B cell (primary cell): Measurements from ENCODE around the gene PPCDC. TPM values are rescaled to one million over a fixed set of nuclear protein-coding genes. Genes with fewer than 3 reads are reported as not detected.

Experiments used
- ATAC-seq: fragments of 200-7000 bp; cut with Tn5 transposase; one replicate; pipeline ENCODE4 v1.10.0; 2021; ENCODE audit warnings: low read depth, mild to moderate bottlenecking, moderate number of reproducible peaks, moderate library complexity
- CTCF ChIA-PET: fragments of 350-600 bp; sonication (Branson Sonifier 250); formaldehyde crosslinking; loops from one replicate; lab custom pipeline; 2021; ENCODE audit warnings: antibody characterized with exemption, inconsistent platforms; lab: Charles Lee
- POLR2A ChIA-PET: fragments of 350-600 bp; sonication (Branson Sonifier 250); formaldehyde crosslinking; loops from one replicate; lab custom pipeline; 2021; ENCODE audit warnings: antibody characterized with exemption; lab: Charles Lee
- DNase-seq: peaks from one replicate; pipeline ENCODE4 v3.0.0; 2013
- H2AFZ ChIP-seq: 2 replicates; pipeline ENCODE4 v1.6.1; 2012; ENCODE audit warnings: mild to moderate bottlenecking, low read depth, low read length; ENCODE audit not compliant: insufficient read depth, poor library complexity, severe bottlenecking
- H3K27ac ChIP-seq, 2 donors: 1 replicate in 1 of 2; 2 replicates in 1 of 2; pipeline ENCODE4 v1.5.1; 2012 to 2013; ENCODE audit warnings: low read length in 2 of 2, mild to moderate bottlenecking in 2 of 2, moderate library complexity in 1 of 2
- H3K27me3 ChIP-seq, 4 experiments: fragments of 200-600 bp in 1 of 4; sonication (generic) in 1 of 4; replicated peaks in 1 of 4; 1 replicate in 2 of 4; 2 replicates in 2 of 4; pipeline versions ENCODE4 v1.6.1 to v1.7.0; 2013 to 2016; ENCODE audit warnings: low read length in 3 of 4, mild to moderate bottlenecking in 2 of 4, mixed read lengths in 1 of 4, moderate library complexity in 1 of 4; ENCODE audit not compliant: insufficient read depth in 4 of 4, control insufficient read depth in 3 of 4; ENCODE audit errors: control extremely low read depth in 1 of 4
- H3K36me3 ChIP-seq, 2 experiments: replicated peaks in 1 of 2; 1 replicate in 1 of 2; 2 replicates in 1 of 2; pipeline versions ENCODE4 v1.6.1 to v1.7.1; 2013; ENCODE audit warnings: low read length in 1 of 2; ENCODE audit not compliant: insufficient read depth in 2 of 2, control insufficient read depth in 1 of 2; ENCODE audit errors: control extremely low read depth in 1 of 2, extremely low read depth in 1 of 2
- H3K4me1 ChIP-seq, 2 donors: fragments of 200-600 bp in 1 of 2; sonication (generic) in 1 of 2; 1 replicate in 1 of 2; 2 replicates in 1 of 2; pipeline versions ENCODE4 v1.5.1 to v1.6.1; 2013 to 2017; ENCODE audit warnings: low read length in 2 of 2; ENCODE audit not compliant: control insufficient read depth in 2 of 2, insufficient read depth in 2 of 2
- H3K4me2 ChIP-seq: replicated peaks from 2 replicates; pipeline ENCODE3; 2012; ENCODE audit warnings: mild to moderate bottlenecking, low read depth, low read length; ENCODE audit not compliant: poor library complexity, severe bottlenecking
- H3K4me3 ChIP-seq, 5 experiments: fragments of 200-600 bp in 1 of 5; sonication (generic) in 1 of 5; 1 replicate in 3 of 5; 2 replicates in 2 of 5; pipeline versions ENCODE4 v1.5.1 to v1.7.0; 2011 to 2016; ENCODE audit warnings: low read length in 4 of 5, mild to moderate bottlenecking in 4 of 5, low read depth in 2 of 5, control low read depth in 1 of 5, moderate library complexity in 1 of 5; ENCODE audit not compliant: insufficient read depth in 1 of 5; ENCODE audit errors: control extremely low read depth in 1 of 5, extremely low read depth in 1 of 5
- H3K79me2 ChIP-seq: fragments of 200-600 bp; sonication (generic); one replicate; pipeline ENCODE4 v1.6.0; 2016; ENCODE audit warnings: low read length; ENCODE audit not compliant: control insufficient read depth, insufficient read depth
- H3K9ac ChIP-seq: fragments of 200-600 bp; sonication (generic); 2 replicates; pipeline ENCODE4 v1.6.1; 2017; ENCODE audit warnings: mild to moderate bottlenecking, low read length, moderate library complexity
- H3K9me3 ChIP-seq, 3 donors: one replicate each; pipeline versions ENCODE4 v1.6.1 to v1.7.1; 2013; ENCODE audit warnings: low read length in 2 of 3; ENCODE audit not compliant: control insufficient read depth in 2 of 3, insufficient read depth in 1 of 3; ENCODE audit errors: control extremely low read depth in 1 of 3
- H4K20me1 ChIP-seq: 2 replicates; pipeline ENCODE4 v1.6.0; 2012; ENCODE audit warnings: mild to moderate bottlenecking, low read length; ENCODE audit not compliant: insufficient read depth, control insufficient read depth, poor library complexity, severe bottlenecking
- H3K27ac Mint-ChIP-seq: one replicate; pipeline ENCODE4 v1.8.0; 2021; ENCODE audit warnings: mixed read lengths
- H3K27me3 Mint-ChIP-seq: one replicate; pipeline ENCODE4 v1.8.0; 2021; ENCODE audit warnings: mixed read lengths
- H3K4me1 Mint-ChIP-seq: one replicate; pipeline ENCODE4 v1.8.0; 2021; ENCODE audit warnings: mixed read lengths
- H3K4me3 Mint-ChIP-seq: one replicate; pipeline ENCODE4 v1.8.0; 2021; ENCODE audit warnings: mixed read lengths
- H3K9me3 Mint-ChIP-seq: one replicate; pipeline ENCODE4 v1.8.0; 2022; ENCODE audit warnings: mixed read lengths; ENCODE audit not compliant: insufficient read depth
- EZH2 ChIP-seq: IDR thresholded peaks from 2 replicates; pipeline ENCODE4 v1.6.1; 2012; ENCODE audit warnings: borderline replicate concordance, low read depth, mild to moderate bottlenecking, moderate library complexity, low read length; ENCODE audit not compliant: insufficient read depth, poor library complexity, severe bottlenecking
- WGBS: methylation state at CpG from one replicate; pipeline ENCODE4 v1.1.5; 2013; ENCODE audit warnings: missing lambda C conversion rate; ENCODE audit not compliant: insufficient coverage; 5-methylcytosine and 5-hydroxymethylcytosine counted together
- intact Hi-C: fragments of 100-400 bp; cut with micrococcal nuclease; formaldehyde crosslinking; loops from one replicate; pipeline ENCODE4 v1.10.0; 2022
- polyA plus RNA-seq: library from polyadenylated mRNA; depleted of rRNA; stranded (reverse); fragments of >200 nt; gene quantifications from 2 replicates; pipeline ENCODE4 v1.2.3, GENCODE V29; 2012
- small RNA-seq: library from RNA; depleted of rRNA; stranded (forward); fragments of <200 nt; gene quantifications from one replicate; pipeline ENCODE3, GENCODE V24; 2012; ENCODE audit warnings: low replicate concordance, low read depth; ENCODE audit not compliant: insufficient read length
- total RNA-seq, 2 donors: library from RNA; stranded (reverse); fragments of 120-200 nt in 1 of 2; gene quantifications; 1 replicate in 1 of 2; 2 replicates in 1 of 2; pipeline versions ENCODE4 v1.2.3 to v1.2.4, GENCODE V29; 2013 to 2022
- TF ChIP-seq, protein P1 (sequence below): fragments of 200-600 bp; IDR thresholded peaks from one replicate; pipeline ENCODE4 v1.8.0; 2022; ENCODE audit warnings: antibody characterized with exemption, mild to moderate bottlenecking

Gene PPCDC
- total and polyA plus RNA-seq, 2 donors (not counting 1 experiment from before 2014, with no cell fraction given), result 15.1 to 19.7 TPM

DNA sequence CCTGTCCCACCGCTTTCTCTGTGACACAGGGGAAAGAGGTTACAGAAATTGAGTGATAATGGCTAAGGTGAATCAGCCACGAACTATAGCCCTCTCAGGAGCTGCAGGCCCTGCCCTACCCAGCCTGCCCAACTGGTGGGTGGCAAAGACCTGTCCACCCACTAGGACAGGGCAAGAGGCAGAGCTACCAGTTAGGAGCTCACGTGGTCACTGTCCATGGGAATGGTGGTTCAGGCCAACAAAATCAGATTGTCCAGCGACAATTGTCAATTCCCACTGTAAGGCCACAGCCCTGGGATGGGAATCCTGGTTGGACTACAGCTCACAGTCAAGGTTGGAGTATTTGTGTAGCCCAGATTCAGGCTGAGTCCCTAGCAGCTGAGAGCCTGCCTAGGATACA is 75.0 kb downstream of the PPCDC start:
- Mint-ChIP-seq H3K4me3 (no peak overlapping the region), H3K4me1 (peaks cover 22% of the 10 kb centered on the region), H3K9me3 (no peaks in the 10 kb centered on the region), H3K27me3 (peaks cover 28% of the 10 kb centered on the region), H3K27ac (no peak overlapping the region)
- WGBS, result 97% methylated on average over 4 of the region's 4 CpGs
- no peaks in the 10 kb centered on the region for H3K79me2 ChIP-seq
- DNase-seq, result no peak
- H3K4me2 ChIP-seq, result no peak overlapping the region
- no peaks in the 10 kb centered on the region for H4K20me1 ChIP-seq
- peaks cover 15 to 20% of the 10 kb centered on the region in 2 donors for H3K4me1 ChIP-seq
- intact Hi-C loops, result no loop called here
- no peak for ATAC-seq
- ChIA-PET CTCF (interaction anchor here (1.0 to 1.2 kb wide), 2 partner anchors 9 to 103 kb away, joined by 3 to 5 read pairs; partner anchors contain the start of gene C15orf39), POLR2A (no interaction called here)
- no peak overlapping the region for H2AFZ ChIP-seq
- no peaks in the 10 kb centered on the region for H3K36me3 ChIP-seq
- H3K27ac ChIP-seq, result no peak overlapping the region
- H3K9me3 ChIP-seq, result peaks cover 0 to 13% (median 0%) of the 10 kb centered on the region in 3 donors
- TF ChIP-seq, protein P1, sequence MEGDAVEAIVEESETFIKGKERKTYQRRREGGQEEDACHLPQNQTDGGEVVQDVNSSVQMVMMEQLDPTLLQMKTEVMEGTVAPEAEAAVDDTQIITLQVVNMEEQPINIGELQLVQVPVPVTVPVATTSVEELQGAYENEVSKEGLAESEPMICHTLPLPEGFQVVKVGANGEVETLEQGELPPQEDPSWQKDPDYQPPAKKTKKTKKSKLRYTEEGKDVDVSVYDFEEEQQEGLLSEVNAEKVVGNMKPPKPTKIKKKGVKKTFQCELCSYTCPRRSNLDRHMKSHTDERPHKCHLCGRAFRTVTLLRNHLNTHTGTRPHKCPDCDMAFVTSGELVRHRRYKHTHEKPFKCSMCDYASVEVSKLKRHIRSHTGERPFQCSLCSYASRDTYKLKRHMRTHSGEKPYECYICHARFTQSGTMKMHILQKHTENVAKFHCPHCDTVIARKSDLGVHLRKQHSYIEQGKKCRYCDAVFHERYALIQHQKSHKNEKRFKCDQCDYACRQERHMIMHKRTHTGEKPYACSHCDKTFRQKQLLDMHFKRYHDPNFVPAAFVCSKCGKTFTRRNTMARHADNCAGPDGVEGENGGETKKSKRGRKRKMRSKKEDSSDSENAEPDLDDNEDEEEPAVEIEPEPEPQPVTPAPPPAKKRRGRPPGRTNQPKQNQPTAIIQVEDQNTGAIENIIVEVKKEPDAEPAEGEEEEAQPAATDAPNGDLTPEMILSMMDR, result no peak
- no peak for TF ChIP-seq EZH2
- peaks cover 0 to 4% (median 0%) of the 10 kb centered on the region in 4 experiments for H3K27me3 ChIP-seq
- no peak overlapping the region for H3K9ac ChIP-seq
- H3K4me3 ChIP-seq, result no peak overlapping the region

Small RNA genes within 50 kb of the gene (small RNA-seq; reads per million reads assigned to genes)
- not detected for gene AC015720.1
- not detected for gene RF00019

Other genes starting within 250 kb of the PPCDC start
- gene CSK, start 241.5 kb upstream of the PPCDC start, total RNA-seq, result 325 and 343 TPM in 2 replicates
- gene CSK, start 241.5 kb upstream of the PPCDC start, polyA plus RNA-seq, result 637 and 651 TPM in 2 replicates
- 1.1 and 1.2 TPM in 2 replicates for gene LMAN1L, start 210.8 kb upstream of the PPCDC start, total RNA-seq
- gene LMAN1L, start 210.8 kb upstream of the PPCDC start, polyA plus RNA-seq, result 0.60 and 1.1 TPM in 2 replicates
- gene CPLX3, start 197.0 kb upstream of the PPCDC start, total RNA-seq, result 0.17 TPM in 1 of 2 replicates, not detected in the other
- 0.60 and 0.91 TPM in 2 replicates for gene CPLX3, start 197.0 kb upstream of the PPCDC start, polyA plus RNA-seq
- gene ULK3, start 180.4 kb upstream of the PPCDC start, total RNA-seq, result 51.1 and 55.9 TPM in 2 replicates
- 73.0 and 108 TPM in 2 replicates for gene ULK3, start 180.4 kb upstream of the PPCDC start, polyA plus RNA-seq
- gene SCAMP2, start 150.2 kb upstream of the PPCDC start, total RNA-seq, result 105 and 111 TPM in 2 replicates
- 77.4 and 85.1 TPM in 2 replicates for gene SCAMP2, start 150.2 kb upstream of the PPCDC start, polyA plus RNA-seq
- 37.2 and 41.3 TPM in 2 replicates for gene MPI, start 133.5 kb upstream of the PPCDC start, total RNA-seq
- gene MPI, start 133.5 kb upstream of the PPCDC start, polyA plus RNA-seq, result 40.7 and 59.8 TPM in 2 replicates
- 109 and 135 TPM in 2 replicates for gene FAM219B, start 116.7 kb upstream of the PPCDC start, total RNA-seq
- gene FAM219B, start 116.7 kb upstream of the PPCDC start, polyA plus RNA-seq, result 50.6 and 80.2 TPM in 2 replicates
- 53.3 and 63.9 TPM in 2 replicates for gene COX5A, start 85.5 kb upstream of the PPCDC start, total RNA-seq
- gene COX5A, start 85.5 kb upstream of the PPCDC start, polyA plus RNA-seq, result 65.2 and 77.3 TPM in 2 replicates
- gene RPP25, start 66.8 kb upstream of the PPCDC start, total RNA-seq, result 3.1 and 4.4 TPM in 2 replicates
- gene RPP25, start 66.8 kb upstream of the PPCDC start, polyA plus RNA-seq, result 0.49 and 0.92 TPM in 2 replicates
- 0.24 and 0.59 TPM in 2 replicates for gene SCAMP5, start 28.0 kb upstream of the PPCDC start, total RNA-seq
- 0.71 and 3.4 TPM in 2 replicates for gene SCAMP5, start 28.0 kb upstream of the PPCDC start, polyA plus RNA-seq
- gene C15orf39, start 178.3 kb downstream of the PPCDC start, total RNA-seq, result 72.1 and 72.7 TPM in 2 replicates
- 12.4 and 15.1 TPM in 2 replicates for gene C15orf39, start 178.3 kb downstream of the PPCDC start, polyA plus RNA-seq
- not detected in 2 replicates for gene GOLGA6C, start 234.7 kb downstream of the PPCDC start, total RNA-seq
- not detected in 2 replicates for gene GOLGA6C, start 234.7 kb downstream of the PPCDC start, polyA plus RNA-seq